Lower leg skin (tissue), 3 donors: ENCODE results near the gene NRDC.

Experiments
- CTCF ChIP-seq, 3 donors: fragments of 450-650 bp; IDR thresholded peaks; one replicate each; pipeline ENCODE4 v1.5.1; 2016; ENCODE audit warnings: antibody characterized with exemption in 3 of 3, mild to moderate bottlenecking in 3 of 3, moderate library complexity in 2 of 3
- POLR2A ChIP-seq, 2 donors: fragments of 450-650 bp; IDR thresholded peaks; one replicate each; pipeline ENCODE4 v1.6.1; 2016 to 2017; ENCODE audit warnings: antibody characterized with exemption in 2 of 2, mild to moderate bottlenecking in 1 of 2, moderate library complexity in 1 of 2

GRCh38 chr1:51794260-51794659 lies 84.3 kb downstream of the NRDC start:
- no peak for TF ChIP-seq CTCF (IDR thresholded peaks at IDR 0.05)
- TF ChIP-seq POLR2A (IDR thresholded peaks at IDR 0.05) = no peak
